Right atrium auricular region (tissue), 2 donors: ENCODE data around the gene SOHLH1. TPM values are rescaled to one million over a fixed set of nuclear protein-coding genes. Genes with fewer than 3 reads are reported as not detected.

Experiments used
- DNase-seq: peaks from one replicate; pipeline ENCODE4 v3.0.0-alpha.2; 2019; ENCODE audit warnings: low spot score
- H3K27ac ChIP-seq, 2 donors: fragments of 200-600 bp; sonication (generic); 1 replicate in 1 of 2; 2 replicates in 1 of 2; pipeline ENCODE4 v1.5.1; 2016 to 2019
- H3K27me3 ChIP-seq, 2 donors: fragments of 200-600 bp; sonication (generic); one replicate each; pipeline versions ENCODE4 v1.5.1 to v1.6.0; 2017 to 2019
- H3K36me3 ChIP-seq: fragments of 200-600 bp; sonication (generic); one replicate; pipeline ENCODE4 v1.5.1; 2016
- H3K4me1 ChIP-seq, 2 donors: fragments of 200-600 bp; sonication (generic); one replicate each; pipeline versions ENCODE4 v1.5.1 to v1.6.0; 2017 to 2019
- H3K4me3 ChIP-seq, 2 donors: fragments of 200-600 bp; sonication (generic); 1 replicate in 1 of 2; 2 replicates in 1 of 2; pipeline ENCODE4 v1.5.1; 2017 to 2019; ENCODE audit warnings: mild to moderate bottlenecking in 1 of 2, moderate library complexity in 1 of 2
- H3K9me3 ChIP-seq, 2 donors: fragments of 200-600 bp; sonication (generic); one replicate each; pipeline ENCODE4 v1.5.1; 2019
- total RNA-seq, 2 donors: library from RNA; depleted of rRNA; stranded (reverse); fragments of >200 nt; gene quantifications; one replicate each; pipeline ENCODE4 v1.1.0, GENCODE V29; 2016
- TF ChIP-seq, protein P1 (sequence below), 2 donors: fragments of 200-600 bp; sonication (generic); IDR thresholded peaks; one replicate each; pipeline ENCODE4 v1.5.1; 2019; ENCODE audit warnings: antibody characterized with exemption in 2 of 2

Gene SOHLH1
- total RNA-seq, 2 donors from 2014 or later: not detected

GRCh38 chr9:135705376-135705775 is 6.1 kb upstream of the SOHLH1 start:
- Histone ChIP-seq H3K4me3 (no peak overlapping the region), H3K4me1 (peaks cover 0 to 15% of the 10 kb centered on the region in 2 donors), H3K9me3 (no peaks in the 10 kb centered on the region), H3K36me3 (no peaks in the 10 kb centered on the region), H3K27me3 (no peaks in the 10 kb centered on the region), H3K27ac (no peak overlapping the region)
- no peak for DNase-seq
- TF ChIP-seq, protein P1, sequence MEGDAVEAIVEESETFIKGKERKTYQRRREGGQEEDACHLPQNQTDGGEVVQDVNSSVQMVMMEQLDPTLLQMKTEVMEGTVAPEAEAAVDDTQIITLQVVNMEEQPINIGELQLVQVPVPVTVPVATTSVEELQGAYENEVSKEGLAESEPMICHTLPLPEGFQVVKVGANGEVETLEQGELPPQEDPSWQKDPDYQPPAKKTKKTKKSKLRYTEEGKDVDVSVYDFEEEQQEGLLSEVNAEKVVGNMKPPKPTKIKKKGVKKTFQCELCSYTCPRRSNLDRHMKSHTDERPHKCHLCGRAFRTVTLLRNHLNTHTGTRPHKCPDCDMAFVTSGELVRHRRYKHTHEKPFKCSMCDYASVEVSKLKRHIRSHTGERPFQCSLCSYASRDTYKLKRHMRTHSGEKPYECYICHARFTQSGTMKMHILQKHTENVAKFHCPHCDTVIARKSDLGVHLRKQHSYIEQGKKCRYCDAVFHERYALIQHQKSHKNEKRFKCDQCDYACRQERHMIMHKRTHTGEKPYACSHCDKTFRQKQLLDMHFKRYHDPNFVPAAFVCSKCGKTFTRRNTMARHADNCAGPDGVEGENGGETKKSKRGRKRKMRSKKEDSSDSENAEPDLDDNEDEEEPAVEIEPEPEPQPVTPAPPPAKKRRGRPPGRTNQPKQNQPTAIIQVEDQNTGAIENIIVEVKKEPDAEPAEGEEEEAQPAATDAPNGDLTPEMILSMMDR (IDR thresholded peaks at IDR 0.05): no peak

- no peak for DNase-seq
Measured at GRCh38 chr9:135704483-135704882, 5.2 kb upstream of the SOHLH1 start.

DNA sequence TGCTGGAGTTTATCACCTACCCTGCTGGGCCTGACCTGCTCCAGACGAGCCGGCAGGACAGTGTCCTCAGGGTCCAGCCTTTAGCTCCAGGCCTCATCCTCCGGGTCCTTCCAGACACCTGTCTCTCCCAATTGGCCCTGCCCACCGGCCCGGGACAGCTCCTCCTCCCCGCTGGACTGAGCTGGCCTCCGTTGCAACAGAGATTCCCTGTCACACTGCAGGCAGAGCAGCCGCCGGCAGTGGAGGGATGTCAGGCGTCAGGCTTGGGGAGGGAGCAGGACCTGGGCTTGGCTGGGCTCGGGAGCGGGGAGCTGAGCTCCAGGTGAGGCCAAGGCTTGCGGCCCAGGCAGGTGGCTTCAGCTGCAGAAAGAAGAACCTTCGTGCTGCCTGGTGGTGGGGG is 4.4 kb upstream of the SOHLH1 start:
- TF ChIP-seq, protein P1 (IDR thresholded peaks at IDR 0.05): no peak
- DNase-seq: no peak
- Histone ChIP-seq H3K4me1 (peaks cover 0 to 15% of the 10 kb centered on the region in 2 donors), H3K9me3 (no peaks in the 10 kb centered on the region), H3K36me3 (no peaks in the 10 kb centered on the region), H3K27ac (no peak overlapping the region), H3K27me3 (no peaks in the 10 kb centered on the region), H3K4me3 (no peak overlapping the region)

More at GRCh38 chr9:135704483-135704882, 5.2 kb upstream of the SOHLH1 start:
- Histone ChIP-seq H3K27me3 (no peaks in the 10 kb centered on the region), H3K27ac (no peak overlapping the region), H3K36me3 (no peaks in the 10 kb centered on the region), H3K4me3 (no peak overlapping the region), H3K9me3 (no peaks in the 10 kb centered on the region), H3K4me1 (peaks cover 0 to 15% of the 10 kb centered on the region in 2 donors)
- TF ChIP-seq, protein P1 (IDR thresholded peaks at IDR 0.05): no peak

- Histone ChIP-seq H3K4me3 (peak within 1 kb of the TSS in 1 of 2 donors; percentile 29), H3K9me3 (no peaks in the 10 kb centered on the region), H3K4me1 (peaks cover 0 to 15% of the 10 kb centered on the region in 2 donors), H3K36me3 (no peaks in the 10 kb centered on the region), H3K27me3 (no peaks in the 10 kb centered on the region), H3K27ac (no peak within 1 kb of the TSS)
- TF ChIP-seq, protein P1 (IDR thresholded peaks at IDR 0.05): peak; percentile 94 to 95
- no peak for DNase-seq
Measured at GRCh38 chr9:135701959-135702721, 2.9 kb upstream of the SOHLH1 start, which contains the start of gene KCNT1. Gene KCNT1, plus strand, starts transcription at chr9:135702185. Its CDS starts 74 bp downstream, at chr9:135702259.

DNA sequence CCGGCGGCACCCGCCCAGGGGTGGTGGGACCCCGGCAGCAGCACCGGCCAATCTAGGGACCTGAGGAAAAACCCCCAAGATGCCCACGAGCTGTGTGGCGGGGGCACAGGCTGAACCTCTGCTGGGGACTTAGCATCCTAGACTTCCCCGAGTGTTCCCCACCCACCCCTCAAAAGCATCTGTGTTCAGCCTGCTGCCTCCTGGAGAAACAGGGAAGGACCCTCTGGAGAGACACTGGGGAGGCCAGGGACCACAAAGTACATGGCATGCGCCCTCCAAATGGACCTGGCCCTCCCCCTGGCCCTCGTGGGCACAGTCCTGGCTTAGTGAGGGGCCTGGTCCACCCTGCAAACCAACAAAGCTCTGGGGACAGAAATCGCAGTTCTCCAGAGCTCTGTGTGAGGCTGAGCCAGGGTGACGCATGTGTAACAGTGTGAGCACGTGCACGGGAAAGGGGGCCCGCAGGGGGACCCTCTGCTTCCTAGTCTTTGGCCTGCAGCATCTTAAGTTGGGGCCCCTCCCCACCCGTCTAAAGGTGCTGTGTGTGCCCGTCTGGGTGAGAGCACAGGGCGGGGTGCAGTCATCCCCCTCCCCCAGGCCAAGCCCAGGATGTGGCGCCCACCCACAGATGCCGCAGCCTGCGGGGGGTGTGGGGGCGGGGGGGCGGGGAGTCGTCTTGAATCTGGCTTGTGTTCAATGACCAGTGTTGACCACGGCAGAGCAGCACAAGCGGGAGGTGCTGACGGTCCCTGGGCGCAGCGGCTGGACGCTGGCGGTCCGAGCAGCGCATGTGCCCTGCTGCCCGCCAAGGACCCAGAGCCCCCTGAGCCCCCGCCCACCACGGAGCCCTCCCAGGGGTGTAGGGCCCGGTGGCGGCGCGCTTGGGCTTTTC is 2.0 kb upstream of the SOHLH1 start:
- H3K27me3 ChIP-seq: no peaks in the 10 kb centered on the region
- TF ChIP-seq, protein P1 (IDR thresholded peaks at IDR 0.05): no peak
- H3K36me3 ChIP-seq: no peaks in the 10 kb centered on the region
- DNase-seq: no peak
- H3K4me1 ChIP-seq: peaks cover 0 to 15% of the 10 kb centered on the region in 2 donors
- H3K9me3 ChIP-seq: no peaks in the 10 kb centered on the region
- H3K27ac ChIP-seq: no peak overlapping the region
- peak overlapping the region in 1 of 2 donors; percentile 29 for H3K4me3 ChIP-seq
